Mononuclear cell (primary cell): ENCODE results near the gene YDJC. TPM values are rescaled to one million over a fixed set of nuclear protein-coding genes. Genes with fewer than 3 reads are reported as not detected.
"Not testable (repeated sequence)": the region's sequence is repeated elsewhere in the genome, so short reads cannot be mapped to it uniquely, and the experiment has no call there.

Experiments
- H3K27me3 ChIP-seq: 2 replicates; pipeline ENCODE4 v1.6.0; 2011; ENCODE audit warnings: low read length, control low read depth; ENCODE audit not compliant: insufficient read depth
- H3K4me1 ChIP-seq: 2 replicates; pipeline ENCODE4 v1.5.1; 2011; ENCODE audit warnings: mild to moderate bottlenecking, low read length, control low read depth; ENCODE audit not compliant: insufficient read depth
- H3K4me3 ChIP-seq: 2 replicates; pipeline ENCODE4 v1.5.1; 2011; ENCODE audit warnings: mild to moderate bottlenecking, low read length, moderate library complexity
- H3K9me3 ChIP-seq: 2 replicates; pipeline ENCODE4 v1.5.1; 2011; ENCODE audit warnings: low read depth, mild to moderate bottlenecking, control low read depth, low read length
- total RNA-seq: library from RNA; depleted of rRNA; stranded (reverse); fragments of >200 nt; gene quantifications from one replicate; pipeline ENCODE4 v1.2.3, GENCODE V29; 2012

The YDJC gene
- total RNA-seq, 1 donor: 20.7 TPM

DNA sequence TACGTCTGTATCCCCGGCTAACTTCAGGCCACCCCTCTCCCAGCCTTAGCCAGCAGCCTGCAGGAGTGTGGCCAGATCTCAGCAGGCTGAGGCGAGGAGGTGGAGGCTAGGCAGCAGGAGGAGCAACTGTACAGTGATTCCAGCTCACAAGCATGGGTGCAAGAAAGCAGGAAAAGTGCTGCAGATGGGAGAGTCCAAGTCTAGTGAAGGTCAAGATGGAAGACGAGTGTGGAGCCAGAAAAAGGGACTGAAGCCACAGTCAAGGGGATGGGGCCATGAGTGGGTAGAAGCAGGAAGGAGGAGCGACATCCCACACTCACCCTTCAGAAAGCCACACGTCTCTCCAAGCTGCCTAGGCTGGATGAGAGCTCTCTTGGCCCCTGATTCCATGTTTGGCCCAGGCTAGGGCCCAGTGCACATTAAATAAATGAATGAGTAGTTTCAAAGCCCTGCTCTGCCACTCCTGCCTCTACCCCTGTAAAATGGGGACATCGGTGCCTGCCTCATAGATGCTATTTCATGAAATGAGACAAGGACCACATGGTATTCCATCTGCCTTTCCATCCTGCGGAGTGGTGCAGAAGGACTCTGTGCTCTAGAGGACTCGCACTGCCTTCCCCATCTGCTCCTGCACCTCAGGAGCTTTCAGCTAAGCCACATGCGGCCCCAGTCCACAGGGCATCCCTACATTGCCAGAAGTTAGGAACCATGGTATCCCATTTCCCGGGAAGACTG lies 2.9 kb downstream of the YDJC start:
- H3K4me1 ChIP-seq: peaks cover 62% of the 10 kb centered on the region

DNA sequence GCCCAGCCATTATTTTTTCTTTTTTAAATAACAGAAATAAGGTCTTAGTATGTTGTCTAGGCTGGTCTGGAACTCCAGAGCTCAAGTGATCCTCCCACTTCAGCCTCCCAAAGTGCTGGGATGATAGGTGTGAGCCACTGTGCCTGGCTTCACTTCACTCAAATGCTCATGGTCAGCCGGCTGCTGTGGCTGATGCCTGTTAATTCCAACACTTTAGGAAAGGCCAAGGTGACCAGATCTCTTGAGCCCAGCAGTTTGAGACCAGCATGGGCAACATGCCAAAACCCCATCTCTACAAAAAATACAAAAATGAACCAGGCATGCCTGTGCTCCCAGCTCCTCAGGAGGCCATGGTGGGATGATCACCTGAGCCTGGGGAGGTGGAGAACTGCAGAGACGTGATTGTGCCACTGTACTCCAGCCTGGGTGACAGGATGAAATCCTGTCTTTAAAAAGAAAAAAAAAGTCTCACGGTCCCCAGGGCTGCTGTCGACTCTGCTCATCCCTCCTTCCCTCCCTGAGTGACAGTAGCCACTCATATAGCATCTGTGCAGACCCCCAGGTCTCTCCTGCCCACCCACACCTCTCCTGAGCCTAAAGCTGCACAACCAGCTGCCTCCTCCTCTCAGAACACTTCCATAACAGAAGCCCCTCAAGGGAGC lies 3.6 kb downstream of the YDJC start:
- Histone ChIP-seq H3K4me1 (peaks cover 66% of the 10 kb centered on the region), H3K9me3 (no peaks in the 10 kb centered on the region), H3K27me3 (no peaks in the 10 kb centered on the region), H3K4me3 (no peak overlapping the region)

More for the DNA sequence above, 2.9 kb downstream of the YDJC start:
- no peaks in the 10 kb centered on the region for H3K27me3 ChIP-seq
- no peaks in the 10 kb centered on the region for H3K9me3 ChIP-seq
- no peak overlapping the region for H3K4me3 ChIP-seq

DNA sequence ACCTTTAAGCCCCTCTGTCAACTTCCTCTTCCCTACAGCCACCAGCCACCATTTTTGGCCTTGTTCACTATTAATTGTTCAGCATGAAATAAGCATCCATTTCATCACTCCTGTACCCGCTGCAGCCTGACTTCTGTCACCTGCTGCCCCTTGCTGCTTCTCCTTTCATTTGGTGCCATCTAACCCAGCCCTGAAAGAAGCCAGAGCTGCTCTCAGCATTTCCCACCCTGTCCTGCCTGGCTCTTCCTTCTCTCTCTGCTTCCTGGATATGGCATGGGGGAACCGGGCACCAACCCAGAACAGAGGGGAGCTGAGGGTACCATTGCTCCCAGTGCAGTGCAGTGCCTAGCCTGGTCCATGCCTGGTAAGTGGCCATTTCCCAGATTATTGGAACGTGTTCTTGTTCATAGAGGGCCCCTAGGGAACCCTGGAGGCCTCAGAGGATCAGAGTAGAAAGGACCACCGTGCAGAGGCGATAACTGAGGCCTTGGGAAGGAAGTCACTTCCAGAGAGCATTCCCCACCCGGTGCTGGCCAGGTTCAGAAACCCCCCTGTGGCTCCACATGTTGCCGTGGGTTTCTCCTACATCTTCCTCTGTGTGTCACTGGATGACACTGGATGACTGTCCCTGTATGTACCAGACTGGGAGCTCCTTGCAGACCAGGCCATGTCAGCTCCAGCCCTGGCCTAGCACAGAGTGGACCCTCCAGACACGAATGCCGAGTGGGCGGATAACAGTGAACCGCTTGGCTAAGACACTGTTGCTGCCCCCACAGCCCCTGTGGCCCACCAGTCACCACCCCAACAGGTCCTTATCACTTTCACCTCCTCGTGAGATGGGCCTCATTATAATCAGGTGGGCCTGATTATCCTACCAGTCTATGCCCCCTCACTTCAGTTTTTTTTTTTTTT lies 4.7 kb downstream of the YDJC start:
- Histone ChIP-seq H3K9me3 (no peaks in the 10 kb centered on the region), H3K4me1 (peaks cover 74% of the 10 kb centered on the region), H3K4me3 (no peak overlapping the region), H3K27me3 (no peaks in the 10 kb centered on the region)

DNA sequence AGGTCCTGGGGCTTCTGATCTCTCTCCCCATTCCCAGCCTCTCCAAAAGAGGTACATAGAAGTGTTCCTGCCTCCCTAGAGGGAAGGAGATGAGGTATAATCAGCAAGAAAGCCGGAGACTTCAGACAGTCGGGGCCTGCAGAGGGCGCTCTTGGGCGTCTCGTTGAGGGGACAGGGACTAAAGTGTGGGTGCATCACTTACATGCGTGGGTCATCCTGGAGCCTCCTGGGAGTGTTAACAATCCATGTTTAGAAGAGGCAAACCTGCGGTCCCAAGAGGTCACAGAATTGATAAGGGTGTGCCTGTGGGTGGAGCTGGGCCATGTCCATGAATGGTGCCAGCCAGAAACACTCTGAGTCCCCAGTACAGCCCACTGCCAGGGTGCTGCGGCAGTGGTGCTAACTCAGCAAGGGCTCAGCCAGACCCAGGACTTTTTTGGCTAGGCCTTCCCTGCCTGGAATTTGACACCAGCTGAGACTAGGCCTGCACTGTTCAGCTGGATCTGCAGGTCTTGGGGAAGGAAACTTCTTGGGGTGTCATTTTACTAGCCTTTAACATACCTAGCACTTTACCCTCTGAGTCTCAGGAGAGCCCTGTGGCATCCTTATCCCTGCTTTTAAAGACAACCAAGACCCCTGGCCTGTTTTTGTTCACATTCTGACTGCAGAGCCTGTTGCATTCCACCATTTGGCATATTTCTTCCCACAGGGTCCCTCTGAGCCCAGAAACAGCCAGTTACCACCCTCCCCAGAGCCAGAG lies 5.5 kb downstream of the YDJC start:
- H3K4me3 ChIP-seq: no peak overlapping the region
- H3K4me1 ChIP-seq: peaks cover 73% of the 10 kb centered on the region
- no peaks in the 10 kb centered on the region for H3K27me3 ChIP-seq
- no peaks in the 10 kb centered on the region for H3K9me3 ChIP-seq

DNA sequence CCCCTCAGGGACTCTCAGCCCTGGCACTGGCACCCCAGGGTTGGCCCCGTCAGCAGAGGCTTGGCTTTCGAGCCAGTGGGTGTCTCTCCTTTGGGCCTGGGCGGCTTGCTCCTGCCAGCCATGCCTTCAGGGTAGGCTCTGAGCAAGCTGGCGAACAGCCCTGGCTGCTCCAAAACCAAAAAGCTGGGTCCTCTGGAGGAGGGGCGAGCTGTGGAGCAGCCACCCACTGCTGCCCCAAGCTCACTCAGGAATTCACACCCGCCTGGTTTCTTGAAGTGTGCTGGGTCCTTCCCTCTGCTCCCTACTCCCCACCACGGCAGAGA lies 6.2 kb downstream of the YDJC start:
- H3K4me3 ChIP-seq: no peak overlapping the region
- no peaks in the 10 kb centered on the region for H3K9me3 ChIP-seq
- peaks cover 66% of the 10 kb centered on the region for H3K4me1 ChIP-seq
- H3K27me3 ChIP-seq: no peaks in the 10 kb centered on the region

DNA sequence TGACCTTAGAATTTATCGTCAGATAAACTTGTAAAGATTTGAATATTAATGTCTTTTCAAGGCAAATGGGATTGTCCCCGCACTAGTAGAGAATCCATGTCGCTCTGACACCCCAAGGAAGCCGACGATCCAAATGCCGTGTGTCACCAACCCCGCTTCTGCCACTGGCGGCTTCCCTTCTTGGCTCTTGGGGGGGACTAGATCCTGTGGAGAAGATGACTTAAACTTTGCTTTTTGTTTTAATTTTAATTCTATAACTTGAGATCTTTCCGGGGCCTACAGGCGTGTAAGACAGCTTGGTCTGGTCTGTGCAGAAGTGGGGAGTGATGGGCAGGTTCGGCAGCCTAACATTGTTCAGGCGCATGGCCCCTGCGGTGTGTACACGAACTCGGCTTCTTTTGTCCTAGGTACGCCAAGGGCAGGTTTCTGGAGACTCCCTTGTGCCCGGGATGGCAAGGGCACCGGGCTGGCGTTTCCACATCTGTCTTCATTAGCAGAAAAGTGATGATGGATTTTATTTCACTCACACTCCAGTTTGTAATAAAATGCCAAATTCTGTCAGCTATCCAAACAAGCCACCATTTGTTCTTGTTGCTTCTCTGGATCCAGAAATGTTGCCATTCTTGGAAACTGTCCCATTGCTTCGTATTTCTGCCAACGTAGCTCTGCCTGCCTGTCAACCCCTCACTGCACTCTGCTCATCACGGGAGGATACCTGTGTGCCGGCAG lies 6.7 kb downstream of the YDJC start:
- Histone ChIP-seq H3K4me3 (no peak overlapping the region), H3K27me3 (no peaks in the 10 kb centered on the region), H3K9me3 (no peaks in the 10 kb centered on the region), H3K4me1 (peaks cover 61% of the 10 kb centered on the region)

DNA sequence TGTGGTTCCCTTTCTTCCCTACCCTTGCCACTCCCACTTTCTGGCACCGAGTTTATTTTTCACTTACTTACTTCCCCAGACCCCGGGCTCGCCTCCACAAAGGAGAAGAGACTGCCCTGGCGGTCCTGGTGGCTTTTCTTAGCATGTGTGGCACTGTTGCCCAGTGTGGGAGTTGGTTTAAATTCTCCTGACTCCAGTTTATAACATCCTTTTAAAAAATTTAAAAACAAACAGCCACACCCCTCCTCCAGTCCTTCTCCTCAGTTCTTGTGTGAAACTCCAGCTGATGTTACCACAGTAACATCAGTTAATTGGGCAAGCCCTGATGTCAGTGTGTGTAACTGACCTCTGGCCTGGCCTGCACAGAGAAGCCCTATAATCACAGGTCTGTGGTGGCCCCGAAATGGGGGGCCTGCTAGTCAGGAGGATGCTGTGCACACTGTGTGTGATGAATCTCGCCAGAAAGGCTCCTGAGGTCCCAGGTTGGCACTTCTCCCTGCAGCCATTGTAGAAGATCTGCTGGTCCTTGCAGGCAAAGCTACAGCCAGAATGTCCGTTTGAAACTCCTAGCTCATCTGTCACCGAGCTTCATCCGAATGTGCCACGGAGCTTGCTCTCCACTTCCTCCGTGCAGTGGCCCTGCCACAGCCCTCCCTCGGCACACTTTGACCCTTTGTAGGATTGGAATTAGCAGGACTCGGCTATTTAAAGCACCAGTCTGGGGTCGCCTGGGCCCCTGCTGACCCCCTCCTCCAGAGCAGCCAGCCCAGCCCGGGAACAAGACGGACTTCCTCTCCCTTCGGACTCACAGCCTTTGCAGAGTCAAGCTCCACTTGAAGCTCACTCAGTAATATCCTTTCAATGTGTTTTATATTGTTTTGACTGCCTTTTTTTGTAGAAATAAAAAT lies 7.6 kb downstream of the YDJC start:
- H3K4me1 ChIP-seq: peaks cover 54% of the 10 kb centered on the region
- H3K27me3 ChIP-seq: no peaks in the 10 kb centered on the region
- H3K9me3 ChIP-seq: no peaks in the 10 kb centered on the region
- no peak overlapping the region for H3K4me3 ChIP-seq

DNA sequence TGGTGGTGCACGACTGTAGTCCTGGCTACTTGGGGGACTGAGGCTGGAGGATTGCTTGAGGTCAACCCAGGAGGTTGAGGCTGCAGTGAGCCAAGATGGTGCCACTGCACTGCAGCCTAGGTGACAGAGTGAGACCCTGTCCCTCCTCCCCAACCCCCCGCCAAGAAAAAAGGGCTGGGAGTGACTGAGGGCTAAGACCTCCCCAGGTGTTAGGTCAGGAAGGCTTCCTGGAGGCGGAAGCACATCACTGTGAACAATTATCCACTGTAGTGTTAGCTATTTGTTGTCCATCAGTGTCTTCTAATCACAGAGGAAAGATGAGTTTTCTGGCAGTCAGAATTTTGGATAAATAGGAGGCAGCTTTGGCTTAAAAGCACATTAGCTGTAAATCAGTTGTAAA lies 8.8 kb downstream of the YDJC start:
- Histone ChIP-seq H3K9me3 (no peaks in the 10 kb centered on the region), H3K4me1 (peaks cover 42% of the 10 kb centered on the region), H3K27me3 (no peaks in the 10 kb centered on the region), H3K4me3 (no peak overlapping the region)

DNA sequence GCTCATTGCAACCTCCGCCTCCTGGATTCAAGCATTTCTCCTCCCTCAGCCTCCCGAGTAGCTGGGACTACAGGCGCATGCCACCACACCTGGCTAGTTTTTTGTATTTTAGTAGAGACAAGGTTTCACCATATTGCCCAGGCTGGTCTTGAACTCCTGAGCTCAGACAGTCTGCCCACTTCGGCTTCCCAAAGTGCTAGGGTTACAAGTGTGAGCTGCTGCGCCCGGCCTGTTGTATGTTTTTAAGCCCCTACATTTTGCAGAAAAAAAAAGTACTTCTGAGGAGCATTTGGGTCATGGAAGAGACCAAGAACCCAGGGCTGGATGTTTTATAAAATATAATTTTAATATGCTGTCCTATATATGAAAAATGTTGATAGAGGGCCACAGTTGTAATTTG lies 12.5 kb downstream of the YDJC start:
- H3K27me3 ChIP-seq, H3K4me3 ChIP-seq, H3K9me3 ChIP-seq: not testable (repeated sequence)
- peaks cover 24% of the 10 kb centered on the region for H3K4me1 ChIP-seq

DNA sequence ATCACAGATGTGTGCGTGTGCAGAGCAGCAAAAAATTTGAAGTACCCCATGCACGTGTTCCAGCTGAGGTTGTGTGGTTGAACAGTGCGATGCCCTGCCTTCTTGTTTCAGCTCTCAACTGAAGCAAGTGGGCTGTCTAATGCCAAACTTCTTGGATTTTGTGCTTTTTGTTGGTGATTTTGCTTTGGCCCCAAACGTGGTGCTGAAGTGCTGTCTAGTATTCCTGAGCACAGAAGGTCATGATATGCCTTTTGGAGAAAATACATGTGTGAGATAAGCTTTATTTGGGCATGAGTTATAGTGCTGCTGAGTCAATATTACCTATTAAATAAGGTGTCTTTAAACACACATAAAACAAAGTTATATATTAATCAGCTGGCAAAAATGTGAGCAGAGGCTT lies 14.1 kb downstream of the YDJC start:
- Histone ChIP-seq H3K4me1 (peaks cover 10% of the 10 kb centered on the region), H3K4me3 (no peak overlapping the region), H3K27me3 (no peaks in the 10 kb centered on the region), H3K9me3 (no peaks in the 10 kb centered on the region)

DNA sequence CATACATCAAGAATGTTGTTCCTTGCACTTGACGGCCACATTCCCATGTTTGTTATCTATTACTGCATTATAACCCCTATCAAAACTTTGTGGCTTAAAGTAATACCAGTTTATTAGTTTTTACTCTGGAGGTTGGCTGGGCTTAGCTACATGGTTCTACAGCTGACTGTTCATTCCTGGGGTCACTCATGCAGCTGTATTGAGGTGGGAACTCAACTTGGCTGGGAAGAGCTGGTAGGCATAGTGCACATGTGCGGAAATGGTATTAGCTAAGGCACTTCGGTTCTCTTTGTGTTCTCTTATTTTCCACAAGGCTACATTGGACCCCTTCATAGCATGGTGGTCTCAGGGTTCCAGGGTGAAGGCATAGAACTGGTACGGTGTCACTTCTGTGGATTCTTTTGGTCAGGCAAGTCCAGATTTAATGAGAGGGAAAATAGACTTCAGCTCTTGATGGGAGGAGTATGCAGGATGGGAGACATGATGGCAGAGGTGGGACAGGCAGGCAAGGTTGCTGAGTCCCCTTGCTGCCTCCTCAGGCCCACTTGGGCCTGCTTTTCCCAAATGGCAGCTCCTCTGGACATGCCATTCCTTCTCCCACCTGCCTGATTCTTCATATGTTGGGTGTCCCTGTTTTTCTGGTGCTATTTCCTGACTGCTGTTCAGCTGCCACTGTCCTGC lies 16.1 kb downstream of the YDJC start:
- no peaks in the 10 kb centered on the region for H3K27me3 ChIP-seq
- H3K4me3 ChIP-seq: no peak overlapping the region
- H3K9me3 ChIP-seq: no peaks in the 10 kb centered on the region
- peaks cover 4% of the 10 kb centered on the region for H3K4me1 ChIP-seq

DNA sequence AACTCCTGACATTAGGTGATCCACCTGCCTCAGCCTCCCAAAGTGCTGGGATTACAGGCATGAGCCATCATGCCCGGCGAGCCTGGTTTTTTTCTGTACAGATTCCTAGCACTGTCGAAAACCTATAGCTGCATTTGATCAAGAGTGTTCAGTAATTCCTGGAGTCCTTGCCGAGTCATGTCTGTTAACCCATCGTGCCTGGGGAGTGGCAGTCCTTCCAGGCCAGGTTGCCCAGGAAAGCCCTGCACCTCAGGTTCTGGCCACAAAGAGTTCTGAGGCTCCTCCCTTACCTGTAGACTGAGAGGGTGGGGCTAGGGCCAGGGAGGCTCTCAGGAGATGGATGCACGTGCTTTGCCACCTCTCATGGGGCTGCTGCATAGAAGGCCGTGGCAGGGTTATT lies 17.0 kb downstream of the YDJC start:
- Histone ChIP-seq H3K9me3 (no peaks in the 10 kb centered on the region), H3K4me1 (peaks cover 8% of the 10 kb centered on the region), H3K27me3 (no peaks in the 10 kb centered on the region), H3K4me3 (no peak overlapping the region)
